PC-3 (cell line): ENCODE results near the gene CSH2. TPM values are rescaled to one million over a fixed set of nuclear protein-coding genes. Genes with fewer than 3 reads are reported as not detected.
"Not testable (repeated sequence)": the region's sequence is repeated elsewhere in the genome, so short reads cannot be mapped to it uniquely, and the experiment has no call there.

Experiments used
- ATAC-seq: fragments of 200-7000 bp; cut with Tn5 transposase; 2 replicates; pipeline ENCODE4 v1.9.1; 2020; ENCODE audit warnings: mild to moderate bottlenecking, moderate library complexity
- BruUV-seq: library from RNA; stranded (reverse); fragments of 400-500 nt; replicated peaks from 2 replicates; lab custom pipeline; 2021; lab: Mats Ljungman, UMichigan
- CTCF ChIA-PET: fragments of 300-600 bp; sonication (Branson Sonifier 250); formaldehyde crosslinking; loops from one replicate; lab custom pipeline; 2022; ENCODE audit warnings: antibody characterized with exemption; lab: Charles Lee
- POLR2A ChIA-PET: fragments of 300-600 bp; sonication (Branson Sonifier 250); formaldehyde crosslinking; loops from one replicate; lab custom pipeline; 2022; ENCODE audit warnings: antibody characterized with exemption; ENCODE audit not compliant: unreplicated experiment; lab: Charles Lee
- DNase-seq: peaks from one replicate; pipeline ENCODE4 v3.0.0-alpha.2; 2015
- H2AFZ ChIP-seq: fragments of 300-600 bp; sonication (generic); 2 replicates; pipeline ENCODE4 v1.6.0; 2016; ENCODE audit warnings: antibody characterized with exemption, low read length
- H3F3A ChIP-seq: fragments of 300-600 bp; sonication (generic); one replicate; pipeline ENCODE4 v1.6.0; 2017; ENCODE audit warnings: antibody characterized with exemption, low read length, control low read depth, mild to moderate bottlenecking; ENCODE audit not compliant: unreplicated experiment
- H3K27ac ChIP-seq: fragments of 300-600 bp; sonication (generic); 2 replicates; pipeline ENCODE4 v1.5.1; 2016; ENCODE audit warnings: mild to moderate bottlenecking, low read length
- H3K27me3 ChIP-seq: fragments of 300-600 bp; sonication (generic); 2 replicates; pipeline ENCODE4 v1.6.1; 2016; ENCODE audit warnings: low read length, mixed read lengths
- H3K36me3 ChIP-seq: fragments of 300-600 bp; sonication (generic); 2 replicates; pipeline ENCODE4 v1.6.1; 2016; ENCODE audit warnings: low read depth, mixed run types, low read length, mixed read lengths
- H3K4me1 ChIP-seq: fragments of 300-600 bp; sonication (generic); 2 replicates; pipeline ENCODE4 v1.5.1; 2016; ENCODE audit warnings: low read length; ENCODE audit not compliant: insufficient read depth
- H3K4me2 ChIP-seq: fragments of 300-600 bp; sonication (generic); 2 replicates; pipeline ENCODE4 v1.6.0; 2016; ENCODE audit warnings: low read length
- H3K4me3 ChIP-seq: fragments of 300-600 bp; sonication (generic); 2 replicates; pipeline ENCODE4 v1.5.1; 2016; ENCODE audit warnings: mild to moderate bottlenecking, low read length, mixed read lengths
- H3K79me2 ChIP-seq: fragments of 300-600 bp; sonication (generic); 2 replicates; pipeline ENCODE4 v1.6.1; 2017; ENCODE audit warnings: low read length, mixed read lengths
- H3K9ac ChIP-seq: fragments of 300-600 bp; sonication (generic); 2 replicates; pipeline ENCODE4 v1.6.0; 2016; ENCODE audit warnings: mild to moderate bottlenecking, low read length
- H3K9me2 ChIP-seq: fragments of 300-600 bp; sonication (generic); replicated peaks from 2 replicates; pipeline ENCODE4 v1.6.1; 2016; ENCODE audit warnings: mixed run types, low read length, mixed read lengths
- H3K9me3 ChIP-seq: fragments of 300-600 bp; sonication (generic); 2 replicates; pipeline ENCODE4 v1.6.1; 2016; ENCODE audit warnings: low read length, mixed read lengths
- H4K20me1 ChIP-seq: fragments of 300-600 bp; sonication (generic); 2 replicates; pipeline ENCODE4 v1.6.1; 2016; ENCODE audit warnings: low read length, mixed read lengths
- EZH2 ChIP-seq: fragments of 300-600 bp; sonication (generic); IDR thresholded peaks from one replicate; pipeline ENCODE4 v1.6.1; 2017; ENCODE audit warnings: antibody characterized with exemption, mild to moderate bottlenecking, low read length; ENCODE audit not compliant: unreplicated experiment
- EZH2phosphoT487 ChIP-seq: fragments of 300-600 bp; sonication (generic); IDR thresholded peaks from 2 replicates; pipeline ENCODE4 v1.6.1; 2018; ENCODE audit warnings: mild to moderate bottlenecking, antibody characterized with exemption, low read length, borderline replicate concordance
- intact Hi-C: fragments of 100-400 bp; cut with micrococcal nuclease; formaldehyde crosslinking; loops from 2 replicates; pipeline ENCODE4 v1.9.0; 2023
- total RNA-seq: library from RNA; depleted of rRNA; stranded (reverse); fragments of >200 nt; gene quantifications from 2 replicates; pipeline ENCODE4 v1.2.3, GENCODE V29; 2014
- TF ChIP-seq, protein P1 (sequence below): fragments of 300-600 bp; sonication (generic); conservative IDR thresholded peaks from 2 replicates; pipeline ENCODE4 v1.5.1; 2017; ENCODE audit warnings: antibody characterized with exemption, low read depth, mild to moderate bottlenecking, low read length

Gene CSH2
- total RNA-seq, 1 experiment from 2014 or later, result not detected

DNA sequence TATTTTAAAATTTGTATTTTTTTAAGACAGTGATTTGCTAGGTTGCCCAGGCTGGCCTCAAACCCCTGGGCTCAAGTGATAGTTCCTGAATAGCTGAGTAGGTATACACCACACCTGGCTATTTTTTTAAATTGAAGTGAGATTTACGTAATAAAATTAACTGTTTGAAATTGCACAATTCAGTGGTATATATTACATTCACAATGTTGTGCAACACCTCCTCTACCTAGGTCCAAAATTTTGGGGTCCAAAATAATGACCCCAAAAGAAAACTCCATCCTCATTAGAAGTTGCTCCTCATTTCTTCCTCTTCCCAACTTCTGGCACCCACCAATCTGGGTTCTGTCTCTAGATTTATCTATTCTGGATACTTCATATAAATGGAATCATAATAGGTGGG, 28.0 kb downstream of the CSH2 start:
- POLR2A ChIA-PET, result no interaction called here
- Histone ChIP-seq H3K36me3 (no peaks in the 10 kb centered on the region), H3K4me3 (no peak overlapping the region), H3K4me2 (no peak overlapping the region), H3K9ac (no peak overlapping the region), H3K9me3 (peaks cover 3% of the 10 kb centered on the region; the same call in 1 of the 2 replicates), H3F3A (no peaks in the 10 kb centered on the region), H3K9me2 (no peaks in the 10 kb centered on the region), H3K4me1 (peaks cover 9% of the 10 kb centered on the region), H3K27ac (no peak overlapping the region), H2AFZ (no peak overlapping the region), H3K27me3 (no peaks in the 10 kb centered on the region), H4K20me1 (0 out of 2 replicates have a peak, but pooled peaks cover 1% of the 10 kb centered on the region), H3K79me2 (peaks cover 18% of the 10 kb centered on the region)
- CTCF ChIA-PET, result no interaction called here
- intact Hi-C loops, result no loop called here
- no peak for TF ChIP-seq EZH2phosphoT487
- TF ChIP-seq EZH2, result no peak
- TF ChIP-seq, protein P1, sequence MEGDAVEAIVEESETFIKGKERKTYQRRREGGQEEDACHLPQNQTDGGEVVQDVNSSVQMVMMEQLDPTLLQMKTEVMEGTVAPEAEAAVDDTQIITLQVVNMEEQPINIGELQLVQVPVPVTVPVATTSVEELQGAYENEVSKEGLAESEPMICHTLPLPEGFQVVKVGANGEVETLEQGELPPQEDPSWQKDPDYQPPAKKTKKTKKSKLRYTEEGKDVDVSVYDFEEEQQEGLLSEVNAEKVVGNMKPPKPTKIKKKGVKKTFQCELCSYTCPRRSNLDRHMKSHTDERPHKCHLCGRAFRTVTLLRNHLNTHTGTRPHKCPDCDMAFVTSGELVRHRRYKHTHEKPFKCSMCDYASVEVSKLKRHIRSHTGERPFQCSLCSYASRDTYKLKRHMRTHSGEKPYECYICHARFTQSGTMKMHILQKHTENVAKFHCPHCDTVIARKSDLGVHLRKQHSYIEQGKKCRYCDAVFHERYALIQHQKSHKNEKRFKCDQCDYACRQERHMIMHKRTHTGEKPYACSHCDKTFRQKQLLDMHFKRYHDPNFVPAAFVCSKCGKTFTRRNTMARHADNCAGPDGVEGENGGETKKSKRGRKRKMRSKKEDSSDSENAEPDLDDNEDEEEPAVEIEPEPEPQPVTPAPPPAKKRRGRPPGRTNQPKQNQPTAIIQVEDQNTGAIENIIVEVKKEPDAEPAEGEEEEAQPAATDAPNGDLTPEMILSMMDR, result no peak
- DNase-seq, result no peak
- no TSS peak for BruUV-seq
- ATAC-seq, result no peak

DNA sequence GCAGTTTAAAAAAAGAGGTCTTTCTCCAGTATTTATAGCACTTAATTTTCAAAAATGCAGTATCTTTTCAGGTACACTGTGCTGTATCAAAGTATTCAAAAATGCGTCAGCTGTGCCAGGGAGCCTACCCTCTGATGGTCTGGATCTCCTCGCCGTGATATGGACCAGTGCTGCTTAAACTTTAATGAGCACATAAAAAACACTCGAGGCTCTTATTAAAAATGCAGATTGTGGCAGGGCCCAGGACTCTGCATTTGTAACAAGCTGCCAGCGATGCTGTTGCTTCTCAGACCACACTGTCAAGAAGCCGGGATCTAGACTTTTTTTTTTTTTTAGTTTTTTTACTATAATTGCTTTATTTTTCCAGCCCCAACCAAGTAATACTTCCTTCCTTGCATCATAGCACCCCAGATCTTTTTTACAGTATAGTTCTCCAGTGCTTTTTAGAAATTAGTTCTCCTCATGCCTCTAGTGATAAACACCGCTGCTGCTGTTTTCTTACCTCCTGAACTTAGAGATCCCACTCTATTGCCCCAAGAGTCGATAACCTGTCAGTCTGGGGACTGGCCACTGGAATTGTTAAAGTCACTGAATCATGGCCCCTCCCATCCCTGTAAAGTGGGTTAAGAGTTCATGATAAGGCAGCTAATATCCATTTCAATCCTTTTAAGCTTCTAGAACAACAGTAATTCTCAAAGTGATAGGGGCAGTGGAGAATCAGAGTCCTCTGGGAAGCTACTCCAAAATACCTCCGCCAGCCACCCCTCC, 29.4 kb downstream of the CSH2 start:
- Histone ChIP-seq H3K9me2 (no peaks in the 10 kb centered on the region), H3K36me3 (no peaks in the 10 kb centered on the region), H2AFZ (peak overlapping the region; percentile 80; the same call in 1 of the 2 replicates), H3K9me3 (peaks cover 3% of the 10 kb centered on the region; the same call in 1 of the 2 replicates), H3K79me2 (peaks cover 32% of the 10 kb centered on the region), H3K9ac (no peak overlapping the region), H3K4me1 (peaks cover 20% of the 10 kb centered on the region), H3F3A (no peaks in the 10 kb centered on the region), H3K4me3 (no peak overlapping the region), H3K4me2 (peak overlapping the region; percentile 77; the same call in 1 of the 2 replicates), H4K20me1 (0 out of 2 replicates have a peak, but pooled peaks cover 3% of the 10 kb centered on the region), H3K27me3 (no peaks in the 10 kb centered on the region), H3K27ac (no peak overlapping the region)
- intact Hi-C loops, result loop anchor here (1.0 kb wide), 1 partner anchor 17 kb away; the partner anchor contains the start of genes FTSJ3 and PSMC5
- no TSS peak for BruUV-seq
- TF ChIP-seq EZH2, result no peak
- TF ChIP-seq EZH2phosphoT487, result no peak
- TF ChIP-seq, protein P1, result no peak
- ChIA-PET POLR2A (no interaction called here), CTCF (interaction anchor here (0.6 to 0.9 kb wide), 3 partner anchors 17 to 35 kb away, joined by 4 to 14 read pairs (median 12); no protein-coding TSS in a partner anchor)
- ATAC-seq, result no peak
- no peak for DNase-seq

DNA sequence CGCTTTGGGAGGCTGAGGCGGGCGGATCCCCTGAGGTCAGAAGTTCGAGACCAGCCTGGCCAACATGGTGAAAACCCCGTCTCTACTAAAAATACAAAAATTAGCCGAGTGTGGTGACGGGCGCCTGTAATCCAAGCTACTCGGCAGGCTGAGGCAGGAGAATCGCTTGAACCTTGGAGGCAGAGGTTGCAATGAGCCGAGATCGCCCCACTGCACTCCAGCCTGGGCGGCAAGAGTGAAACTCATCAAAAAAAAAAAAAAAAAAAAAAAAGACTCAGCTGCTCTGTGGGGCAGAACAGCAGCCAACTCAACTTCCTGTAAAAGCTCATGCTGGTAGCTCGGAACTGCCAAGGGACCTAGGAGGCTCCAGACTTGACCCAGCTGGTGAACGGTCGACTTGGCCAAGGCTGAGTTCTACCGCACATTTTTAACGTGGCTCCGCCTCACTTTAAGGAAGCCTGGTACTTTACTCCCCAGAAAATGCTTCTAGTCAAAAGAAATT, 30.0 kb downstream of the CSH2 start:
- H2AFZ ChIP-seq, result peak overlapping the region; percentile 80
- not testable (repeated sequence) for H3K27me3 ChIP-seq, H3F3A ChIP-seq, H3K9me2 ChIP-seq, H3K9me3 ChIP-seq, DNase-seq, H3K36me3 ChIP-seq, ATAC-seq, H4K20me1 ChIP-seq, H3K27ac ChIP-seq
- BruUV-seq, result TSS peak; percentile 91
- peaks cover 27% of the 10 kb centered on the region for H3K4me1 ChIP-seq
- H3K79me2 ChIP-seq, result peaks cover 38% of the 10 kb centered on the region
- peak overlapping the region; percentile 77 for H3K4me2 ChIP-seq
- H3K4me3 ChIP-seq, result peak overlapping the region; percentile 53
- peak overlapping the region; percentile 17; the same call in 1 of the 2 replicates for H3K9ac ChIP-seq
- ChIA-PET CTCF (interaction anchor here (0.6 to 0.9 kb wide), 3 partner anchors 17 to 35 kb away, joined by 4 to 14 read pairs (median 12); no protein-coding TSS in a partner anchor), POLR2A (interaction anchor here (1.0 kb wide), 1 partner anchor 70 kb away, joined by 4 read pairs; the partner anchor contains the start of gene CCDC47)
- intact Hi-C loops, result loop anchor here (1.0 kb wide), 1 partner anchor 16 kb away; the partner anchor contains the start of genes FTSJ3 and PSMC5
